Sigmoid colon (tissue), 4 donors: Measurements from ENCODE around the gene GABBR2.

ENCODE experiments used
- CTCF ChIP-seq, 4 experiments: fragments of 450-650 bp in 3 of 4; fragments of 200-600 bp in 1 of 4; IDR thresholded peaks; one replicate each; pipeline ENCODE4 v1.5.1; 2016 to 2019; ENCODE audit warnings: antibody characterized with exemption in 4 of 4, mild to moderate bottlenecking in 3 of 4, moderate library complexity in 2 of 4
- EP300 ChIP-seq, 4 donors: sonication (generic); formaldehyde crosslinking; IDR thresholded peaks; one replicate each; pipeline ENCODE4 v1.6.1; 2017; ENCODE audit warnings: antibody characterized with exemption in 4 of 4
- POLR2A ChIP-seq, 2 donors: fragments of 450-650 bp; IDR thresholded peaks; one replicate each; pipeline ENCODE4 v1.6.1; 2016; ENCODE audit warnings: antibody characterized with exemption in 2 of 2, mild to moderate bottlenecking in 2 of 2, moderate library complexity in 2 of 2
- POLR2AphosphoS5 ChIP-seq, 4 donors: sonication (generic); formaldehyde crosslinking; IDR thresholded peaks; one replicate each; pipeline ENCODE4 v1.6.1; 2017; ENCODE audit warnings: antibody characterized with exemption in 4 of 4

- TF ChIP-seq CTCF (IDR thresholded peaks at IDR 0.05) (no peak), EP300 (IDR thresholded peaks at IDR 0.05) (no peak), POLR2A (IDR thresholded peaks at IDR 0.05) (no peak), POLR2AphosphoS5 (IDR thresholded peaks at IDR 0.05) (no peak)
These were observed 61.5 kb downstream of the GABBR2 start for GRCh38 chr9:98647236-98647635.
